HUES6 (cell line): ENCODE results near the gene SYTL3.

ENCODE experiments used
- H3K27ac ChIP-seq: 2 replicates; pipeline ENCODE4 v1.7.0; 2013; ENCODE audit warnings: low read depth, mild to moderate bottlenecking, low read length, inconsistent platforms
- H3K27me3 ChIP-seq: 2 replicates; pipeline ENCODE4 v1.6.1; 2013; ENCODE audit warnings: low read length; ENCODE audit not compliant: control insufficient read depth, insufficient read depth
- H3K36me3 ChIP-seq: 2 replicates; pipeline ENCODE4 v1.6.1; 2013; ENCODE audit warnings: low read length; ENCODE audit not compliant: control insufficient read depth, insufficient read depth
- H3K4me1 ChIP-seq: 2 replicates; pipeline ENCODE4 v1.6.1; 2013; ENCODE audit warnings: low read length; ENCODE audit not compliant: control insufficient read depth, insufficient read depth
- H3K4me3 ChIP-seq: 2 replicates; pipeline ENCODE4 v1.5.1; 2013; ENCODE audit warnings: low read depth, low read length
- H3K9ac ChIP-seq: one replicate; pipeline ENCODE4 v1.6.1; 2013; ENCODE audit warnings: mild to moderate bottlenecking, low read length
- H3K9me3 ChIP-seq: 2 replicates; pipeline ENCODE4 v1.6.1; 2013; ENCODE audit warnings: low read depth, low read length; ENCODE audit not compliant: control insufficient read depth, insufficient read depth

The SYTL3 gene

GRCh38 chr6:158793432-158793831 is 143.6 kb downstream of the SYTL3 start:
- Histone ChIP-seq H3K9me3 (no peaks in the 10 kb centered on the region), H3K27me3 (no peaks in the 10 kb centered on the region), H3K4me1 (peaks cover 49% of the 10 kb centered on the region), H3K9ac (no peak overlapping the region), H3K4me3 (no peak overlapping the region), H3K27ac (no peak overlapping the region), H3K36me3 (peaks cover 47% of the 10 kb centered on the region)

GRCh38 chr6:158795516-158795915 is 145.7 kb downstream of the SYTL3 start:
- no peaks in the 10 kb centered on the region for H3K27me3 ChIP-seq
- no peak overlapping the region for H3K27ac ChIP-seq
- peaks cover 28% of the 10 kb centered on the region for H3K36me3 ChIP-seq
- no peak overlapping the region for H3K4me3 ChIP-seq
- peaks cover 67% of the 10 kb centered on the region for H3K4me1 ChIP-seq
- H3K9ac ChIP-seq = no peak overlapping the region
- H3K9me3 ChIP-seq = no peaks in the 10 kb centered on the region

GRCh38 chr6:158796353-158796752 is 146.5 kb downstream of the SYTL3 start:
- H3K9ac ChIP-seq = no peak overlapping the region
- H3K9me3 ChIP-seq = no peaks in the 10 kb centered on the region
- H3K4me3 ChIP-seq = no peak overlapping the region
- H3K36me3 ChIP-seq = peaks cover 26% of the 10 kb centered on the region
- H3K27ac ChIP-seq = no peak overlapping the region
- peaks cover 74% of the 10 kb centered on the region for H3K4me1 ChIP-seq
- no peaks in the 10 kb centered on the region for H3K27me3 ChIP-seq

- H3K9me3 ChIP-seq = no peaks in the 10 kb centered on the region
- H3K27ac ChIP-seq = no peak overlapping the region
- H3K9ac ChIP-seq = no peak overlapping the region
- no peak overlapping the region for H3K4me3 ChIP-seq
- H3K36me3 ChIP-seq = peaks cover 33% of the 10 kb centered on the region
- H3K27me3 ChIP-seq = no peaks in the 10 kb centered on the region
- H3K4me1 ChIP-seq = peaks cover 84% of the 10 kb centered on the region
These were observed 147.8 kb downstream of the SYTL3 start for GRCh38 chr6:158797331-158798310.

GRCh38 chr6:158798311-158798710 is 148.5 kb downstream of the SYTL3 start:
- H3K36me3 ChIP-seq = peaks cover 36% of the 10 kb centered on the region
- no peaks in the 10 kb centered on the region for H3K9me3 ChIP-seq
- H3K4me3 ChIP-seq = no peak overlapping the region
- peaks cover 87% of the 10 kb centered on the region for H3K4me1 ChIP-seq
- H3K27ac ChIP-seq = no peak overlapping the region
- no peak overlapping the region for H3K9ac ChIP-seq
- no peaks in the 10 kb centered on the region for H3K27me3 ChIP-seq

- peaks cover 85% of the 10 kb centered on the region for H3K4me1 ChIP-seq
- no peak overlapping the region for H3K27ac ChIP-seq
- H3K27me3 ChIP-seq = no peaks in the 10 kb centered on the region
- H3K4me3 ChIP-seq = no peak overlapping the region
- H3K9me3 ChIP-seq = no peaks in the 10 kb centered on the region
- H3K36me3 ChIP-seq = peaks cover 38% of the 10 kb centered on the region
- H3K9ac ChIP-seq = no peak overlapping the region
These were observed 149.4 kb downstream of the SYTL3 start for GRCh38 chr6:158799051-158799792.

GRCh38 chr6:158801655-158802294 is 151.9 kb downstream of the SYTL3 start:
- no peak overlapping the region for H3K27ac ChIP-seq
- H3K9me3 ChIP-seq = no peaks in the 10 kb centered on the region
- H3K36me3 ChIP-seq = peaks cover 23% of the 10 kb centered on the region
- no peak overlapping the region for H3K4me3 ChIP-seq
- no peaks in the 10 kb centered on the region for H3K27me3 ChIP-seq
- no peak overlapping the region for H3K9ac ChIP-seq
- H3K4me1 ChIP-seq = peaks cover 84% of the 10 kb centered on the region

- Histone ChIP-seq H3K27ac (no peak overlapping the region), H3K27me3 (no peaks in the 10 kb centered on the region), H3K4me3 (no peak overlapping the region), H3K4me1 (peaks cover 87% of the 10 kb centered on the region), H3K36me3 (peaks cover 30% of the 10 kb centered on the region), H3K9me3 (no peaks in the 10 kb centered on the region), H3K9ac (no peak overlapping the region)
These were observed 153.9 kb downstream of the SYTL3 start for GRCh38 chr6:158803733-158804143.

GRCh38 chr6:158804207-158804606 is 154.4 kb downstream of the SYTL3 start:
- Histone ChIP-seq H3K27me3 (no peaks in the 10 kb centered on the region), H3K4me1 (peaks cover 87% of the 10 kb centered on the region), H3K36me3 (peaks cover 35% of the 10 kb centered on the region), H3K4me3 (no peak overlapping the region), H3K9ac (no peak overlapping the region), H3K9me3 (no peaks in the 10 kb centered on the region), H3K27ac (no peak overlapping the region)

- Histone ChIP-seq H3K27me3 (no peaks in the 10 kb centered on the region), H3K4me3 (no peak overlapping the region), H3K27ac (no peak overlapping the region), H3K4me1 (peaks cover 88% of the 10 kb centered on the region), H3K9me3 (no peaks in the 10 kb centered on the region), H3K36me3 (peaks cover 49% of the 10 kb centered on the region), H3K9ac (no peak overlapping the region)
These were observed 156.0 kb downstream of the SYTL3 start for GRCh38 chr6:158805698-158806377.
